GM23248 (cell line): Measurements from ENCODE around the gene FAM234A. TPM values are rescaled to one million over a fixed set of nuclear protein-coding genes. Genes with fewer than 3 reads are reported as not detected.
"Not testable (repeated sequence)": the region's sequence is repeated elsewhere in the genome, so short reads cannot be mapped to it uniquely, and the experiment has no call there.

Experiments
- DNase-seq: peaks from one replicate; pipeline ENCODE4 v3.0.0-alpha.2; 2015
- H2AFZ ChIP-seq: fragments of 200-600 bp; sonication (generic); 2 replicates; pipeline ENCODE4 v1.6.1; 2016; ENCODE audit warnings: antibody characterized with exemption
- H3F3A ChIP-seq: fragments of 200-600 bp; sonication (generic); 2 replicates; pipeline ENCODE4 v1.6.1; 2016; ENCODE audit warnings: mild to moderate bottlenecking, antibody characterized with exemption, mixed run types; ENCODE audit not compliant: insufficient read depth
- H3K27ac ChIP-seq: fragments of 200-600 bp; sonication (generic); 2 replicates; pipeline ENCODE4 v1.5.1; 2016; ENCODE audit warnings: mild to moderate bottlenecking
- H3K27me3 ChIP-seq: fragments of 200-600 bp; sonication (generic); replicated peaks from 2 replicates; pipeline ENCODE4 v1.6.1; 2016; ENCODE audit warnings: mild to moderate bottlenecking; ENCODE audit not compliant: insufficient read depth
- H3K36me3 ChIP-seq: fragments of 200-600 bp; sonication (generic); 2 replicates; pipeline ENCODE4 v1.6.1; 2016; ENCODE audit warnings: low read depth, mild to moderate bottlenecking
- H3K4me1 ChIP-seq: fragments of 200-600 bp; sonication (generic); 2 replicates; pipeline ENCODE4 v1.6.1; 2016; ENCODE audit warnings: mild to moderate bottlenecking; ENCODE audit not compliant: insufficient read depth
- H3K4me2 ChIP-seq: fragments of 200-600 bp; sonication (generic); one replicate; pipeline ENCODE4 v1.6.1; 2016; ENCODE audit warnings: mild to moderate bottlenecking; ENCODE audit not compliant: unreplicated experiment
- H3K4me3 ChIP-seq: fragments of 200-600 bp; sonication (generic); 2 replicates; pipeline ENCODE4 v1.5.1; 2016; ENCODE audit warnings: mild to moderate bottlenecking
- H3K79me2 ChIP-seq: fragments of 200-600 bp; sonication (generic); 2 replicates; pipeline ENCODE4 v1.6.1; 2016; ENCODE audit warnings: mild to moderate bottlenecking; ENCODE audit not compliant: insufficient read depth
- H3K9ac ChIP-seq: fragments of 200-600 bp; sonication (generic); 2 replicates; pipeline ENCODE4 v1.6.1; 2016; ENCODE audit warnings: mild to moderate bottlenecking
- H3K9me2 ChIP-seq: fragments of 200-600 bp; sonication (generic); 2 replicates; pipeline ENCODE4 v1.6.1; 2016; ENCODE audit warnings: mixed run types, mild to moderate bottlenecking, moderate library complexity; ENCODE audit not compliant: insufficient read depth
- H3K9me3 ChIP-seq: fragments of 200-600 bp; sonication (generic); one replicate; pipeline ENCODE4 v1.6.1; 2017; ENCODE audit warnings: low read depth
- H4K20me1 ChIP-seq: fragments of 200-600 bp; sonication (generic); 2 replicates; pipeline ENCODE4 v1.6.0; 2016; ENCODE audit not compliant: insufficient read depth
- EZH2 ChIP-seq: fragments of 200-600 bp; sonication (generic); IDR thresholded peaks from 2 replicates; pipeline ENCODE4 v1.6.1; 2018; ENCODE audit warnings: antibody characterized with exemption, mild to moderate bottlenecking; ENCODE audit not compliant: insufficient read depth, poor library complexity, severe bottlenecking
- EZH2phosphoT487 ChIP-seq: fragments of 200-600 bp; sonication (generic); IDR thresholded peaks from 2 replicates; pipeline ENCODE4 v1.6.1; 2018; ENCODE audit warnings: antibody characterized with exemption, moderate library complexity, mild to moderate bottlenecking, low read depth; ENCODE audit not compliant: insufficient read depth
- WGBS, 2 experiments: methylation state at CpG; one replicate each; pipeline ENCODE4 v1.1.6; 2015 to 2017; ENCODE audit warnings: low lambda C conversion rate in 2 of 2, low coverage in 1 of 2; ENCODE audit errors: missing lambda C conversion rate in 2 of 2; 5-methylcytosine and 5-hydroxymethylcytosine counted together
- in situ Hi-C: fragments of 300-500 bp; cut with MboI; formaldehyde crosslinking; loops from 2 replicates; pipeline ENCODE4 v1.15.0; 2020
- polyA plus RNA-seq: library from polyadenylated mRNA; unstranded; fragments of >200 nt; fragmentation: Nextera tagmentation; extraction: Ambion mirVana; gene quantifications from 2 replicates; pipeline ENCODE4 v1.2.1, GENCODE V29; 2016
- total RNA-seq: library from RNA; depleted of rRNA; stranded (reverse); fragments of >200 nt; shearing (Covaris generic); gene quantifications from 2 replicates; pipeline ENCODE4 v1.2.3, GENCODE V29; 2014

Gene FAM234A
- total and polyA plus RNA-seq, 2 experiments from 2014 or later: 113 to 165 TPM

- no peaks in the 10 kb centered on the region for H3K9me2 ChIP-seq
- H3K79me2 ChIP-seq: peaks cover 28% of the 10 kb centered on the region
- H3K27ac ChIP-seq: no peak overlapping the region
- TF ChIP-seq EZH2phosphoT487 (no peak), EZH2 (no peak)
- in situ Hi-C loops: no loop called here
- H3K9ac ChIP-seq: no peak overlapping the region
- no peak overlapping the region for H3K4me3 ChIP-seq
- no peak overlapping the region for H3K4me2 ChIP-seq
- no peaks in the 10 kb centered on the region for H3K9me3 ChIP-seq
- H3K4me1 ChIP-seq: peaks cover 4% of the 10 kb centered on the region; the same call in 1 of the 2 replicates
- peaks cover 49% of the 10 kb centered on the region for H3K36me3 ChIP-seq
- no peak for DNase-seq
- no peaks in the 10 kb centered on the region for H4K20me1 ChIP-seq
- no peak overlapping the region for H2AFZ ChIP-seq
- no peaks in the 10 kb centered on the region for H3K27me3 ChIP-seq
- no peaks in the 10 kb centered on the region for H3F3A ChIP-seq
- 93 to 95% methylated on average over 15 of the region's 15 CpGs for WGBS, 2 experiments
Measured at GRCh38 chr16:193441-193840, 41.2 kb upstream of the FAM234A start.

- H3K4me1 ChIP-seq: peaks cover 4% of the 10 kb centered on the region; the same call in 1 of the 2 replicates
- H3F3A ChIP-seq: 0 out of 2 replicates have a peak, but pooled peaks cover 4% of the 10 kb centered on the region
- H3K27ac ChIP-seq: no peak overlapping the region
- H3K9ac ChIP-seq: no peak overlapping the region
- H4K20me1 ChIP-seq: no peaks in the 10 kb centered on the region
- H3K9me3 ChIP-seq: no peaks in the 10 kb centered on the region
- DNase-seq: no peak
- no peak overlapping the region for H3K4me2 ChIP-seq
- no peak for TF ChIP-seq EZH2
- TF ChIP-seq EZH2phosphoT487: no peak
- no peaks in the 10 kb centered on the region for H3K9me2 ChIP-seq
- no peaks in the 10 kb centered on the region for H3K27me3 ChIP-seq
- 94 to 96% methylated on average over 6 of the region's 6 CpGs for WGBS, 2 experiments
- H2AFZ ChIP-seq: no peak overlapping the region
- in situ Hi-C loops: no loop called here
- no peak overlapping the region for H3K4me3 ChIP-seq
- peaks cover 60% of the 10 kb centered on the region for H3K36me3 ChIP-seq
- peaks cover 39% of the 10 kb centered on the region for H3K79me2 ChIP-seq
Measured at GRCh38 chr16:194516-194915, 40.1 kb upstream of the FAM234A start.

GRCh38 chr16:200388-200787 lies 34.2 kb upstream of the FAM234A start:
- Histone ChIP-seq H3K9ac (peak overlapping the region; percentile 51), H3K4me3 (no peak overlapping the region), H3K4me1 (peaks cover 4% of the 10 kb centered on the region), H2AFZ (no peak overlapping the region), H3K27ac (peak overlapping the region; percentile 89), H3K4me2 (no peak overlapping the region), H3K36me3 (peaks cover 59% of the 10 kb centered on the region), H3K9me3 (no peaks in the 10 kb centered on the region), H4K20me1 (no peaks in the 10 kb centered on the region), H3K27me3 (no peaks in the 10 kb centered on the region), H3K9me2 (no peaks in the 10 kb centered on the region), H3K79me2 (peaks cover 67% of the 10 kb centered on the region), H3F3A (peaks cover 38% of the 10 kb centered on the region)
- peak; percentile 91 for DNase-seq
- WGBS, 2 experiments: 44 to 66% methylated on average over 3 to 5 of the region's 5 CpGs
- in situ Hi-C loops: no loop called here
- TF ChIP-seq EZH2 (no peak), EZH2phosphoT487 (no peak)

GRCh38 chr16:203246-203645 lies 31.4 kb upstream of the FAM234A start:
- H4K20me1 ChIP-seq: no peaks in the 10 kb centered on the region

GRCh38 chr16:204046-204445 lies 30.6 kb upstream of the FAM234A start:
- H3K4me1 ChIP-seq, H3K4me2 ChIP-seq, H3K27me3 ChIP-seq, H2AFZ ChIP-seq, DNase-seq, H3K27ac ChIP-seq, H3K4me3 ChIP-seq, in situ Hi-C loops, H4K20me1 ChIP-seq, H3K9me2 ChIP-seq, H3K9ac ChIP-seq, H3K9me3 ChIP-seq: not testable (repeated sequence)
- H3F3A ChIP-seq: peaks cover 55% of the 10 kb centered on the region
- WGBS, 2 experiments: 97 to 98% methylated on average over 9 of the region's 9 CpGs
- H3K79me2 ChIP-seq: peaks cover 69% of the 10 kb centered on the region
- peaks cover 63% of the 10 kb centered on the region for H3K36me3 ChIP-seq

More at GRCh38 chr16:203246-203645, 31.4 kb upstream of the FAM234A start:
- Histone ChIP-seq H3K36me3 (peaks cover 65% of the 10 kb centered on the region), H3K27ac (no peak overlapping the region), H3K9ac (no peak overlapping the region), H3K4me1 (peaks cover 4% of the 10 kb centered on the region), H3K4me2 (no peak overlapping the region), H3K79me2 (peaks cover 69% of the 10 kb centered on the region), H2AFZ (no peak overlapping the region), H3K4me3 (no peak overlapping the region), H3K9me2 (no peaks in the 10 kb centered on the region), H3K27me3 (no peaks in the 10 kb centered on the region), H3K9me3 (no peaks in the 10 kb centered on the region), H3F3A (peaks cover 49% of the 10 kb centered on the region)
- 93 to 95% methylated on average over 4 of the region's 4 CpGs for WGBS, 2 experiments
- in situ Hi-C loops: no loop called here
- TF ChIP-seq EZH2phosphoT487: no peak
- TF ChIP-seq EZH2: no peak
- no peak for DNase-seq

- H3K4me3 ChIP-seq, H3K4me2 ChIP-seq, H3K4me1 ChIP-seq, H2AFZ ChIP-seq, H3K27me3 ChIP-seq, in situ Hi-C loops, H3K27ac ChIP-seq, H3K9ac ChIP-seq, H3K9me3 ChIP-seq, H4K20me1 ChIP-seq, H3K9me2 ChIP-seq: not testable (repeated sequence)
- 73 to 86% methylated on average over 4 of the region's 4 CpGs for WGBS, 2 experiments
- Histone ChIP-seq H3K79me2 (peaks cover 86% of the 10 kb centered on the region), H3F3A (peaks cover 29% of the 10 kb centered on the region; the same call in 1 of the 2 replicates), H3K36me3 (peaks cover 40% of the 10 kb centered on the region)
- peak; percentile 16 for DNase-seq
Measured at GRCh38 chr16:209359-209758, 25.3 kb upstream of the FAM234A start.

- H3K9me2 ChIP-seq, H3K9me3 ChIP-seq, H3K4me1 ChIP-seq, H3K9ac ChIP-seq, H2AFZ ChIP-seq, DNase-seq, H3K27ac ChIP-seq, H3K27me3 ChIP-seq, in situ Hi-C loops, H3K4me3 ChIP-seq, H4K20me1 ChIP-seq, H3K4me2 ChIP-seq: not testable (repeated sequence)
- H3F3A ChIP-seq: peaks cover 20% of the 10 kb centered on the region; the same call in 1 of the 2 replicates
- H3K36me3 ChIP-seq: peaks cover 29% of the 10 kb centered on the region
- WGBS, 2 experiments: 91% methylated on average over 14 of the region's 14 CpGs
- H3K79me2 ChIP-seq: peaks cover 98% of the 10 kb centered on the region
Measured at GRCh38 chr16:211631-212180, 22.9 kb upstream of the FAM234A start.
